Stimulated activated CD4-positive, alpha-beta T cell treated with anti-CD3 and anti-CD28 coated beads, Interleukin-1b, Interleukin-23, amount 100 ng/mL, for 48 hours (primary cell): ENCODE data around the gene HYDIN.
"Not testable (repeated sequence)": the region's sequence is repeated elsewhere in the genome, so short reads cannot be mapped to it uniquely, and the experiment has no call there.

ENCODE experiments used
- DNase-seq: peaks from one replicate; pipeline ENCODE4 v3.0.0-alpha.2; 2020

Gene HYDIN

GRCh38 chr16:71218306-71218963, 12.1 kb downstream of the HYDIN start:
- DNase-seq = no peak

DNA sequence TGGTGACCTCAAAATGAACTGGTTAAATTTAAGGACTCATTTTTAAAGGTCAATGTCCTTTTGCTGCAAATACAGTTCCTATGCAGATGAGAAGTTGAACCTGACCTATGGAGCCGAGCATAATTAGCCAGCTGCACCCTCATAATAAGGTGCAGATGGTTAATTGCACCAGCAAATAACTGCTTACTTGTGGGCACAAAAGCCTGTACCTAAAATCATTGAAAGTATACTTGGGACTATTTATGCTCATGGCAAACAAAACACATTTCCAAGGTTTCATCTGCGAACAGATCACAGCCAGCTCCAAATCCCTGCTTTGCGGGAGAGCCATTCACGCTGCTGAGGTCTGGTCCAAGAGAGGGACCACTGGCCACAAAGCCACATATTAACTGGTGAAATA, 13.0 kb downstream of the HYDIN start:
- no peak for DNase-seq

- DNase-seq = no peak
Measured at GRCh38 chr16:71216714-71217113, 13.8 kb downstream of the HYDIN start.

DNA sequence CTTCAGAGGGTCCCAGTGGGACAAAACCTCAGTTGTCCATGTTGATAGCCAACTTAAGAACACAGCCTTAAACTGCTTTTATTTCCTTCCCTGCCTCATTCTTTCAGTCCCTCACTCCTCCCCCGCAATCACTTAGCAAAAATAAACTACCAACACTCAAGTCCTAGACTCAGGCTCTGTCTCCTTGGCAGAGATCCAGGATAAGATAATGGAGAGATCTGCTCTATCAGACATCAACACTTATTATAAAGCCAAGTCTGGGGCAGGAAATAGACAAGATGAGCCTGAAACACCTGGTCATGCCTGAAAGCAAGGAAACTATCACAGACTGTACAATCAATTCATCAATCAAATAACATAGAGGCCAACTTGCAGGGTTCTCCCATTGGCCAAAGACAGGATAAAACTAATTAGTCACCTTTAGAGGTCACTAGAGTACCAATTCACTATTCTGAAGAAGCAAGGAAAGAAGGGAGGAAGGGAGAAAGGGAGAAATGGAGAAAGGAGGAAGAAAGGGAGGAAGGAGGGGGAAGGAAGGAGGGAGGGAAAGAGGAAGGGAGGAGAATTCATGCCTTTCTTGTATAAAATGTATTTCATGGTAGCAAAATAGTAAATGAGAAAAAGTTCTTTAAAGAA, 15.7 kb downstream of the HYDIN start:
- DNase-seq = no peak

- no peak for DNase-seq
Measured at GRCh38 chr16:71205482-71206131, 24.9 kb downstream of the HYDIN start.

GRCh38 chr16:71203631-71204030, 26.9 kb downstream of the HYDIN start:
- DNase-seq = no peak

- no peak for DNase-seq
Measured at GRCh38 chr16:71201556-71201955, 29.0 kb downstream of the HYDIN start.

DNA sequence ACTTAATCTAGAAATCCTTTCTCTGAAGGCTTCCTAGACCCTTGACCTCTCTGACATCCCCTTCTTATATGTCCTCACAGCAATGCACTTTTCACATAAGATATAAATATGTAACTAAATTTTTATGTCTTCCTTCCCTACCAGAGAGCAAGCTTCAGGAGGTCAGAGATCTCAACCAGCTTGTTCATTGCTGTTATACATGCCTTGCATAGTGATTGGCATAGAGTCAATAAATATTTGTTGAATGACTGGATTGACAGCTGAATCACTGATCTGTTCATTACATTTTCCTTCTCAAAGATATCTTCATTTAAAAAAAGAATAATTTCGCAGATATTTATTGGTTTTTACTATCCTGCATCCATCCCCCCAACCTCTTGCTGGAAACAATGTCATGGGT, 29.5 kb downstream of the HYDIN start:
- DNase-seq = no peak

- DNase-seq = no peak
Measured at GRCh38 chr16:71198408-71198807, 32.1 kb downstream of the HYDIN start.

DNA sequence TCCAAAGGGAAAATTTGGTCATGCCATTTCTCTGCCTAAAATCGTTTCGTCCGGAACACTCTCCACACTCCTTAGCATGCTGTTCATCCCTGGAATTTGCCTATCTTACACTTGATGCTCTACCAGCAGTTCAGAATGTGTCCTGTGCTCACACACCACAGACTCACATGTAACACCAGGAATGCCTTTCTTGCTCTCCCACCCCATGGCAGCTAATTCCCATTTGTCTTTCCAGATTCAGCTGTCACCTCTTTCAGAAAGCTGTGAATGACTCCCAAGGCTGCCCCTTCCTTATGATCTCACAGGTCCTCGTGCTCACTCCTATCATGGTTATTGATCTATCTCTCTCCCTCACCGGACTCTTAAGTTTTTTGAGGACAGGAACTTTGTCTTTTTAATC, 38.1 kb downstream of the HYDIN start:
- DNase-seq = no peak

- DNase-seq = no peak
Measured at GRCh38 chr16:71188956-71189712, 41.4 kb downstream of the HYDIN start.

GRCh38 chr16:71185347-71185746, 45.2 kb downstream of the HYDIN start:
- no peak for DNase-seq

DNA sequence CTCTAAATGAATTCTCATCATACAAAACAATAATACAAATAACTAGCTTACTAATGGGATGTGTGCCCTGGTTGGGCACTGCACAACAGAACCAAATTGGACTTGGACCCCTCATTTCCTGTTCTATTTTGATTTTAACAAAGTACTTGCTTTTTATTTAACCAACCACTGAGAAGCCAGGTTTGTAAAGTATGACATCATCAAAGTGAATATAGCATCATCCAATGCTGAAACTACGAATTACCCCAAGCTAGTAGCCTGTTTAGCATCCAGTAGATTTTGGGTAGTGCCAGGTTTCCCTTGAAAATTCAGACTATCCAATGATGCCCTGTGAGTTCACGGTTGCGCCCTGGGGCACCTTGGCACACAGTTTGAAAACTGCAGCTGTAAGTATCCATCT, 51.0 kb downstream of the HYDIN start:
- no peak for DNase-seq

GRCh38 chr16:71172481-71173207, 57.9 kb downstream of the HYDIN start:
- no peak for DNase-seq

DNA sequence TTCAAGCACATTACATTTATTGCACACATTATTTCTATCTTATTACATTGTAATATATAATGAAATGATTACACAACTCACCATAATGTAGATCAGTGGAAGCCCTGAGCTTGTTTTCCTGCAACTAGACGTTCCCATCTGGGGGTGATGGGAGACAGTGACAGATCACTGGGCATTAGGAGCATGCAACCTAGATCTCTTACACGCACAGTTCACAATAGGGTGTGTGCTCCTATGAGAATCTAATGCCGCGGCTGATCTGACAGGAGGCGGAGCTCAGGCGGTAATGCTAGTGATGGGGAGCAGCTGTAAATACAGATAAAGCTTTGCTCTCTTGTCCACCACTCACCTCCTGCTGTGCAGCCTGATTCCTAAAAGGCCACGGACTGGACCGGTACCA, 69.5 kb downstream of the HYDIN start:
- DNase-seq = not testable (repeated sequence)

DNA sequence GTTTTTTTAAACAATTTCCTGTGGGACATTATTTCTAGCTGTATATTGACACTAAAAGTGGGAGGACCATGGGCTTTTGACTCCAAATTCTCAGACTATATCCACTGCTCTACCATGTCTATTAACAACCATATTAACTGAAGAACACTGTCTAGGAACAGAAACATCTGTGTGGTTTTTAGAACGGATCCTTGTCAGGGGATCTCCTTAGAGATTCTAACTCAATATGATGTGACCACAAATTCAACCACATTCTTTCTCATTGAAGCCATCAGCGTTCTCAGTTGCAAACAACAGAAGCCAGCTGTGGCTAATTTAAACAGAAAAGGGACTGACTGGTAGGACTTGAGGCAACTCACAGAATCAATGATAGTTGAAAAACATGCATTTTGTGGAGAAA, 73.2 kb downstream of the HYDIN start:
- DNase-seq = not testable (repeated sequence)

GRCh38 chr16:71153329-71153728, 77.2 kb downstream of the HYDIN start:
- DNase-seq = not testable (repeated sequence)

GRCh38 chr16:71151654-71152053, 78.9 kb downstream of the HYDIN start:
- DNase-seq = not testable (repeated sequence)

GRCh38 chr16:71143246-71143645, 87.3 kb downstream of the HYDIN start:
- DNase-seq = not testable (repeated sequence)

DNA sequence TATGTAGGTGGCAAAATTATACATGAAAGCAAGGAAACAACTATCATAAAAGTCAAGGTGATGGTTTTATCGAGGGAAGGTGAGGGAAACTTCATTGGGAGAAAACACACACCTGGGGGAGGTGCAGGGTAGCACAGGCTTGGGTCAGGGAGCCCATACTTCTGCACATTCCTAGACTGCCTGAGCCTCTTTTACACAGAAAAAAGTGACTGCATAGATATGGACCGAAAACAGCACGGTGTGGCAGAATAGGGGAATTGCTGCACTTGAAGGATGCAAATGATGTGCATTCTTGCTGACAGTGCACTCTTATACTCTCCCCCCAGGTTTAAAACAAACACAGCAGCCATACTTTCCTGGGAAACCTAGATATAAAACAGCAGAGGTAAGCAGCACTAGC, 120.0 kb downstream of the HYDIN start:
- not testable (repeated sequence) for DNase-seq

DNA sequence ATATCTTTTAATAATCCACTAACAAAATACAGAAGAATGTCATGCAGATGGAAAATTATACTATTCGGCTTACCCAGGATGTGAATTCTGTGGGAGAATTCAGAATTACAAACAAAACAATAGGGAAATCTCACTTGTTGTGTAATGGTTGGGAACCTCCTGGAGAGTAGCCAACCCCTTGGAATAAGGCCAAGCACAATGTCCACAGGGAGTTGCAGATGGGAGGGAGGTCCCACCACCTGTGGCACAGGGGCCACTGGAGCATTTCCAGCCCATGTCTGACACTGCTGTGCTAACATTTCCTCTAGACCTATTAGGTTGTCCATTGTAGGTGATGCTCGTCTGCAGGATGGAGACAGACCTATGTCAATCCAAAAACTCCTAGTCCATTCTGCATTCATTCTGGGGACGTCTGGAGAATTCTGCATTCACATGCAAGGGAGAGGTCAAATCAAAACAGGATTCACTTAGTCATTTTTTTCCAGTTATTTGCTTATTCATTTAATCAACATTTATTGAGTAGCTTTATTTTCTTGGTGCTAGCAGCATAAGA, 120.8 kb downstream of the HYDIN start:
- not testable (repeated sequence) for DNase-seq

- not testable (repeated sequence) for DNase-seq
Measured at GRCh38 chr16:71105881-71106280, 124.6 kb downstream of the HYDIN start.
